Suppressor macrophage treated with lipopolysaccharide for 1 hour (primary cell): Measurements from ENCODE around the gene BCKDHB.
A peak's percentile ranks its signal among the peaks of the same experiment; 100 is the strongest.

ENCODE experiments used
- DNase-seq, 3 donors: peaks; one replicate each; pipeline ENCODE4 v3.0.0-alpha.2; 2020 to 2022

BCKDHB gene

GRCh38 chr6:80151635-80152034 lies 45.2 kb downstream of the BCKDHB start:
- no peak for DNase-seq

GRCh38 chr6:80154160-80154559 lies 47.7 kb downstream of the BCKDHB start:
- DNase-seq = no peak

- no peak for DNase-seq
Observed at GRCh38 chr6:80156221-80156620, 49.8 kb downstream of the BCKDHB start.

GRCh38 chr6:80158478-80158989 lies 52.1 kb downstream of the BCKDHB start:
- DNase-seq = no peak

GRCh38 chr6:80161434-80161833 lies 55.0 kb downstream of the BCKDHB start:
- DNase-seq = no peak

- DNase-seq = peak; percentile 21 to 58 (median 45)
Observed at GRCh38 chr6:80163754-80164187, 57.3 kb downstream of the BCKDHB start.

- DNase-seq = peak; percentile 68 to 79 (median 70)
Observed at GRCh38 chr6:80165143-80165542, 58.7 kb downstream of the BCKDHB start.

- peak in 1 of 3 donors; percentile 8 for DNase-seq
Observed at GRCh38 chr6:80165819-80166218, 59.3 kb downstream of the BCKDHB start.

- no peak for DNase-seq
Observed at GRCh38 chr6:80170433-80170832, 64.0 kb downstream of the BCKDHB start.

- DNase-seq = no peak
Observed at GRCh38 chr6:80173411-80173810, 66.9 kb downstream of the BCKDHB start.

GRCh38 chr6:80174900-80175572 lies 68.6 kb downstream of the BCKDHB start:
- DNase-seq = peak in 2 of 3 donors; percentile 8 to 15

GRCh38 chr6:80179695-80180094 lies 73.2 kb downstream of the BCKDHB start:
- no peak for DNase-seq

- DNase-seq = no peak
Observed at GRCh38 chr6:80181352-80182081, 75.0 kb downstream of the BCKDHB start.

- no peak for DNase-seq
Observed at GRCh38 chr6:80182308-80182707, 75.8 kb downstream of the BCKDHB start.

GRCh38 chr6:80183019-80183795 lies 76.7 kb downstream of the BCKDHB start:
- no peak for DNase-seq

- DNase-seq = no peak
Observed at GRCh38 chr6:80185492-80185891, 79.0 kb downstream of the BCKDHB start.

- no peak for DNase-seq
Observed at GRCh38 chr6:80186082-80186481, 79.6 kb downstream of the BCKDHB start.

GRCh38 chr6:80196906-80197305 lies 90.4 kb downstream of the BCKDHB start:
- no peak for DNase-seq

GRCh38 chr6:80197474-80197873 lies 91.0 kb downstream of the BCKDHB start:
- no peak for DNase-seq

GRCh38 chr6:80197986-80198385 lies 91.5 kb downstream of the BCKDHB start:
- DNase-seq = no peak

GRCh38 chr6:80203283-80203682 lies 96.8 kb downstream of the BCKDHB start:
- DNase-seq = no peak

- no peak for DNase-seq
Observed at GRCh38 chr6:80205404-80205803, 98.9 kb downstream of the BCKDHB start.

- DNase-seq = no peak
Observed at GRCh38 chr6:80206758-80207157, 100.3 kb downstream of the BCKDHB start.
